Subcutaneous abdominal adipose tissue (tissue), 5 donors: ENCODE measurements around the gene HOXB3.

Experiments
- H3K27ac ChIP-seq: one replicate; pipeline ENCODE4 v1.7.0; 2013; ENCODE audit warnings: low read depth, mild to moderate bottlenecking, inconsistent platforms, low read length, moderate library complexity
- H3K27me3 ChIP-seq, 5 donors: one replicate each; pipeline ENCODE4 v1.7.0; 2013; ENCODE audit warnings: low read length in 5 of 5, inconsistent platforms in 1 of 5; ENCODE audit not compliant: control insufficient read depth in 5 of 5, insufficient read depth in 4 of 5
- H3K36me3 ChIP-seq, 5 donors: one replicate each; pipeline ENCODE4 v1.7.0; 2013; ENCODE audit warnings: low read length in 5 of 5; ENCODE audit not compliant: control insufficient read depth in 5 of 5, insufficient read depth in 5 of 5
- H3K4me1 ChIP-seq, 5 donors: one replicate each; pipeline ENCODE4 v1.7.0; 2013; ENCODE audit warnings: low read length in 5 of 5, mild to moderate bottlenecking in 3 of 5, moderate library complexity in 1 of 5; ENCODE audit not compliant: control insufficient read depth in 5 of 5, insufficient read depth in 5 of 5
- H3K4me3 ChIP-seq, 5 donors: one replicate each; pipeline ENCODE4 v1.7.0; 2013; ENCODE audit warnings: low read length in 5 of 5, low read depth in 1 of 5
- H3K9ac ChIP-seq, 5 donors: one replicate each; pipeline ENCODE4 v1.7.0; 2013; ENCODE audit warnings: low read length in 5 of 5, mild to moderate bottlenecking in 4 of 5, moderate library complexity in 3 of 5
- H3K9me3 ChIP-seq, 5 donors: one replicate each; pipeline ENCODE4 v1.7.0; 2013; ENCODE audit warnings: low read length in 5 of 5; ENCODE audit not compliant: control insufficient read depth in 5 of 5
- donor health status: healthy.
- donor health status: healthy.
- donor health status: healthy.
- donor health status: healthy.
- donor health status: healthy.

HOXB3 gene

GRCh38 chr17:48586355-48587258 is 3.4 kb downstream of the HOXB3 start:
- H3K9ac ChIP-seq, result peak overlapping the region in 4 of 5 donors; percentile 68 to 89 (median 77)
- peak overlapping the region; percentile 93 for H3K27ac ChIP-seq

GRCh38 chr17:48584223-48584741 is 5.8 kb downstream of the HOXB3 start:
- Histone ChIP-seq H3K36me3 (no peaks in the 10 kb centered on the region), H3K4me1 (peaks cover 16 to 94% (median 80%) of the 10 kb centered on the region in 5 donors), H3K27me3 (peaks cover 0 to 2% (median 0%) of the 10 kb centered on the region in 5 donors), H3K27ac (peak overlapping the region; percentile 93), H3K4me3 (peak overlapping the region in 3 of 5 donors; percentile 24 to 86 (median 73)), H3K9ac (no peak overlapping the region), H3K9me3 (no peaks in the 10 kb centered on the region)

More at GRCh38 chr17:48586355-48587258, 3.4 kb downstream of the HOXB3 start:
- H3K4me1 ChIP-seq, result peaks cover 10 to 74% (median 61%) of the 10 kb centered on the region in 5 donors
- H3K4me3 ChIP-seq, result peak overlapping the region; percentile 73 to 99 (median 91)
- no peaks in the 10 kb centered on the region for H3K9me3 ChIP-seq
- peaks cover 0 to 2% (median 0%) of the 10 kb centered on the region in 5 donors for H3K27me3 ChIP-seq
- peaks cover 0 to 9% (median 0%) of the 10 kb centered on the region in 5 donors for H3K36me3 ChIP-seq

GRCh38 chr17:48583708-48584222 is 6.3 kb downstream of the HOXB3 start:
- H3K4me1 ChIP-seq, result peaks cover 18 to 97% (median 85%) of the 10 kb centered on the region in 5 donors
- no peak overlapping the region for H3K9ac ChIP-seq
- peaks cover 0 to 2% (median 0%) of the 10 kb centered on the region in 5 donors for H3K27me3 ChIP-seq
- no peaks in the 10 kb centered on the region for H3K9me3 ChIP-seq
- H3K36me3 ChIP-seq, result no peaks in the 10 kb centered on the region
- no peak overlapping the region for H3K4me3 ChIP-seq
- peak overlapping the region; percentile 93 for H3K27ac ChIP-seq

- H3K9ac ChIP-seq, result peak overlapping the region in 4 of 5 donors; percentile 71 to 83 (median 80)
Measured at GRCh38 chr17:48582750-48583069, 7.3 kb downstream of the HOXB3 start.

GRCh38 chr17:48579760-48580554 is 10.1 kb downstream of the HOXB3 start:
- H3K4me1 ChIP-seq, result peaks cover 13 to 89% (median 78%) of the 10 kb centered on the region in 5 donors
- H3K27me3 ChIP-seq, result peaks cover 0 to 2% (median 0%) of the 10 kb centered on the region in 5 donors
- peak overlapping the region in 4 of 5 donors; percentile 71 to 88 (median 80) for H3K9ac ChIP-seq
- peak overlapping the region; percentile 93 for H3K27ac ChIP-seq
- peak overlapping the region in 3 of 5 donors; percentile 66 to 83 (median 75) for H3K4me3 ChIP-seq
- H3K9me3 ChIP-seq, result no peaks in the 10 kb centered on the region
- H3K36me3 ChIP-seq, result peaks cover 0 to 2% (median 0%) of the 10 kb centered on the region in 5 donors

More at GRCh38 chr17:48582750-48583069, 7.3 kb downstream of the HOXB3 start:
- Histone ChIP-seq H3K36me3 (no peaks in the 10 kb centered on the region), H3K4me3 (peak overlapping the region; percentile 64 to 91 (median 78)), H3K27me3 (peaks cover 0 to 2% (median 0%) of the 10 kb centered on the region in 5 donors), H3K4me1 (peaks cover 17 to 91% (median 78%) of the 10 kb centered on the region in 5 donors), H3K9me3 (no peaks in the 10 kb centered on the region), H3K27ac (peak overlapping the region; percentile 93)

- peak overlapping the region; percentile 21 to 90 (median 71) for H3K9ac ChIP-seq
- peaks cover 13 to 89% (median 78%) of the 10 kb centered on the region in 5 donors for H3K4me1 ChIP-seq
- peaks cover 0 to 2% (median 0%) of the 10 kb centered on the region in 5 donors for H3K27me3 ChIP-seq
- peaks cover 0 to 2% (median 0%) of the 10 kb centered on the region in 5 donors for H3K36me3 ChIP-seq
- no peaks in the 10 kb centered on the region for H3K9me3 ChIP-seq
- peak overlapping the region; percentile 93 for H3K27ac ChIP-seq
- peak overlapping the region in 4 of 5 donors; percentile 77 to 88 (median 80) for H3K4me3 ChIP-seq
Measured at GRCh38 chr17:48579471-48579759, 10.6 kb downstream of the HOXB3 start.

- Histone ChIP-seq H3K4me1 (peaks cover 13 to 84% (median 77%) of the 10 kb centered on the region in 5 donors), H3K36me3 (peaks cover 0 to 2% (median 0%) of the 10 kb centered on the region in 5 donors), H3K27ac (peak overlapping the region; percentile 93), H3K27me3 (peaks cover 0 to 2% (median 0%) of the 10 kb centered on the region in 5 donors), H3K9me3 (no peaks in the 10 kb centered on the region), H3K4me3 (peak overlapping the region; percentile 70 to 88 (median 77)), H3K9ac (peak overlapping the region; percentile 44 to 90 (median 84))
Measured at GRCh38 chr17:48578616-48579470, 11.2 kb downstream of the HOXB3 start.

- Histone ChIP-seq H3K9me3 (no peaks in the 10 kb centered on the region), H3K27me3 (peaks cover 0 to under 1% (median 0%) of the 10 kb centered on the region in 5 donors), H3K36me3 (peaks cover 0 to 5% (median 0%) of the 10 kb centered on the region in 5 donors), H3K4me1 (peaks cover 13 to 85% (median 82%) of the 10 kb centered on the region in 5 donors), H3K9ac (peak within 1 kb of the TSS; percentile 77 to 90 (median 84)), H3K4me3 (peak within 1 kb of the TSS; percentile 70 to 88 (median 77)), H3K27ac (peak within 1 kb of the TSS; percentile 93)
Measured at GRCh38 chr17:48577946-48578615, 12.0 kb downstream of the HOXB3 start, which contains the start of gene HOXB4. HOXB4 (minus strand) TSS chr17:48578350; CDS start chr17:48578319, 31 bp downstream.
